ENCODE data around the gene NAALADL2. TPM values are rescaled to one million over a fixed set of nuclear protein-coding genes. Genes with fewer than 3 reads are reported as not detected.

Gene NAALADL2
- polyA plus RNA-seq, 2 of the 4 experiments (the other 2 are of a cell fraction): 0.09 to 0.28 TPM

DNA sequence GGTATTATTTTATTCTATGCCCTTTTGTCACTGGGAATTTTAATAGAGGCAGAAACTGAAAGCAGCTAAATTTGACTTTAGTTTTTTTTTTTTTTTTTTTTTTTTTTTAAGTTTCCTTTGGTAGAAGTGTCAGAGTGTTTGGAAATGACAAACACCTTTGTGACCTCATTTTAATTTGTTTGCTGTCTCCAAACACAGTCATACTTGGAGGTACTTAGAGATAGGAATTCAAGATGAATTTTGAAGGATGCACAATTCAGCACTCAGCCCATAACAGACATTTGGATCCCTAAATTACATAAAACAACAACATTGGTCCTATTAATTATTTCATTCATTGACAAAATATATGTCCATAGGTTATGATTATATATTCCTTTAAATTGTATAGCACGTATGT is 43.4 kb upstream of the NAALADL2 start:
- Histone ChIP-seq H3K4me2 (no peak overlapping the region), H3K9me3 (no peaks in the 10 kb centered on the region), H3K4me1 (no peaks in the 10 kb centered on the region), H3K27ac (no peak overlapping the region), H3K4me3 (no peak overlapping the region)
- POLR2A ChIA-PET: no interaction called here
- no peak for TF ChIP-seq NPAS2 (CRISPR knock-in tag; IDR thresholded peaks at IDR 0.05; ENCODE audit: borderline replicate concordance)
- no peak for TF ChIP-seq MAX (IDR thresholded peaks at IDR 0.05)
- TF ChIP-seq POLR2AphosphoS2 (conservative IDR thresholded peaks at IDR 0.05; ENCODE audit: low read length): no peak
- TF ChIP-seq SREBF2 (IDR thresholded peaks at IDR 0.05): no peak
- no peak for TF ChIP-seq EP300 (IDR thresholded peaks at IDR 0.05)
- TF ChIP-seq ATOH8 (CRISPR knock-in tag; IDR thresholded peaks at IDR 0.05; ENCODE audit: low read depth): no peak
- no peak for TF ChIP-seq HEYL (CRISPR knock-in tag; IDR thresholded peaks at IDR 0.05)
- no peak for TF ChIP-seq RAD21 (conservative IDR thresholded peaks at IDR 0.05 in 1 of 2, IDR thresholded peaks at IDR 0.05 in 1 of 2)
- no peak for TF ChIP-seq USF2 (IDR thresholded peaks at IDR 0.05)
- TF ChIP-seq FOSB (CRISPR knock-in tag; IDR thresholded peaks at IDR 0.05): no peak
- TF ChIP-seq CHD4 (IDR thresholded peaks at IDR 0.05; ENCODE audit: borderline replicate concordance): no peak
- TF ChIP-seq ZFP36 (IDR thresholded peaks at IDR 0.05; ENCODE audit: borderline replicate concordance, partially characterized antibody): no peak
- no peak for TF ChIP-seq HOXA7 (CRISPR knock-in tag; IDR thresholded peaks at IDR 0.05)
- no peak for TF ChIP-seq TP53 (CRISPR knock-in tag; IDR thresholded peaks at IDR 0.05)
- no peak for TF ChIP-seq KDM1A (IDR thresholded peaks at IDR 0.05; ENCODE audit: low read depth)
- TF ChIP-seq, protein P1, sequence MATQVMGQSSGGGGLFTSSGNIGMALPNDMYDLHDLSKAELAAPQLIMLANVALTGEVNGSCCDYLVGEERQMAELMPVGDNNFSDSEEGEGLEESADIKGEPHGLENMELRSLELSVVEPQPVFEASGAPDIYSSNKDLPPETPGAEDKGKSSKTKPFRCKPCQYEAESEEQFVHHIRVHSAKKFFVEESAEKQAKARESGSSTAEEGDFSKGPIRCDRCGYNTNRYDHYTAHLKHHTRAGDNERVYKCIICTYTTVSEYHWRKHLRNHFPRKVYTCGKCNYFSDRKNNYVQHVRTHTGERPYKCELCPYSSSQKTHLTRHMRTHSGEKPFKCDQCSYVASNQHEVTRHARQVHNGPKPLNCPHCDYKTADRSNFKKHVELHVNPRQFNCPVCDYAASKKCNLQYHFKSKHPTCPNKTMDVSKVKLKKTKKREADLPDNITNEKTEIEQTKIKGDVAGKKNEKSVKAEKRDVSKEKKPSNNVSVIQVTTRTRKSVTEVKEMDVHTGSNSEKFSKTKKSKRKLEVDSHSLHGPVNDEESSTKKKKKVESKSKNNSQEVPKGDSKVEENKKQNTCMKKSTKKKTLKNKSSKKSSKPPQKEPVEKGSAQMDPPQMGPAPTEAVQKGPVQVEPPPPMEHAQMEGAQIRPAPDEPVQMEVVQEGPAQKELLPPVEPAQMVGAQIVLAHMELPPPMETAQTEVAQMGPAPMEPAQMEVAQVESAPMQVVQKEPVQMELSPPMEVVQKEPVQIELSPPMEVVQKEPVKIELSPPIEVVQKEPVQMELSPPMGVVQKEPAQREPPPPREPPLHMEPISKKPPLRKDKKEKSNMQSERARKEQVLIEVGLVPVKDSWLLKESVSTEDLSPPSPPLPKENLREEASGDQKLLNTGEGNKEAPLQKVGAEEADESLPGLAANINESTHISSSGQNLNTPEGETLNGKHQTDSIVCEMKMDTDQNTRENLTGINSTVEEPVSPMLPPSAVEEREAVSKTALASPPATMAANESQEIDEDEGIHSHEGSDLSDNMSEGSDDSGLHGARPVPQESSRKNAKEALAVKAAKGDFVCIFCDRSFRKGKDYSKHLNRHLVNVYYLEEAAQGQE (IDR thresholded peaks at IDR 0.05): no peak
- TF ChIP-seq CBX2 (IDR thresholded peaks at IDR 0.05; ENCODE audit: borderline replicate concordance, low read depth): no peak
- no peak for TF ChIP-seq KDM5A (IDR thresholded peaks at IDR 0.05)
- TF ChIP-seq NFE2L2 (conservative IDR thresholded peaks at IDR 0.05; ENCODE audit: low read length): no peak
- TF ChIP-seq BHLHE40 (IDR thresholded peaks at IDR 0.05; ENCODE audit: low read depth, low read length): no peak
- ATAC-seq (no peak), DNase-seq (ENCODE audit: low read depth in 1 of 2, low spot score in 1 of 2) (no peak), FAIRE-seq (no peak)
- 3% methylated on average over 1 of the region's 1 CpG for WGBS (ENCODE audit: missing lambda C conversion rate)
- CTCF ChIA-PET: interaction anchor here (0.8 kb wide), 1 partner anchor 1082 kb away, joined by 3 read pairs; no protein-coding TSS in a partner anchor

- no peak overlapping the region for H3K4me3 ChIP-seq
- CTCF ChIA-PET: no interaction called here
- FAIRE-seq (no peak), ATAC-seq (no peak), DNase-seq (ENCODE audit: low read depth in 1 of 2, low spot score in 1 of 2) (no peak)
- H3K27ac ChIP-seq: no peak overlapping the region
- H3K9me3 ChIP-seq: no peaks in the 10 kb centered on the region
- H3K4me2 ChIP-seq: no peak overlapping the region
- TF ChIP-seq EHF (CRISPR knock-in tag; IDR thresholded peaks at IDR 0.05) (no peak), SREBF2 (IDR thresholded peaks at IDR 0.05) (no peak), GATA3 (IDR thresholded peaks at IDR 0.05; ENCODE audit: borderline replicate concordance) (no peak), CHD4 (IDR thresholded peaks at IDR 0.05; ENCODE audit: borderline replicate concordance) (no peak), MYC (IDR thresholded peaks at IDR 0.05; ENCODE audit: borderline replicate concordance, low read length) (no peak), ZFP36 (IDR thresholded peaks at IDR 0.05; ENCODE audit: borderline replicate concordance, partially characterized antibody) (no peak), ZNF302 (CRISPR knock-in tag; IDR thresholded peaks at IDR 0.05) (no peak), ELK1 (IDR thresholded peaks at IDR 0.05; ENCODE audit: low read depth, low read length) (no peak), RAD21 (conservative IDR thresholded peaks at IDR 0.05 in 1 of 2, IDR thresholded peaks at IDR 0.05 in 1 of 2) (no peak), ZC3H11A (IDR thresholded peaks at IDR 0.05) (no peak), JUNB (IDR thresholded peaks at IDR 0.05) (no peak), NFE2L2 (conservative IDR thresholded peaks at IDR 0.05; ENCODE audit: low read length) (no peak), RCOR1 (IDR thresholded peaks at IDR 0.05; ENCODE audit: low read depth, low read length) (no peak), CBX2 (IDR thresholded peaks at IDR 0.05; ENCODE audit: borderline replicate concordance, low read depth) (no peak)
- TF ChIP-seq, protein P2, sequence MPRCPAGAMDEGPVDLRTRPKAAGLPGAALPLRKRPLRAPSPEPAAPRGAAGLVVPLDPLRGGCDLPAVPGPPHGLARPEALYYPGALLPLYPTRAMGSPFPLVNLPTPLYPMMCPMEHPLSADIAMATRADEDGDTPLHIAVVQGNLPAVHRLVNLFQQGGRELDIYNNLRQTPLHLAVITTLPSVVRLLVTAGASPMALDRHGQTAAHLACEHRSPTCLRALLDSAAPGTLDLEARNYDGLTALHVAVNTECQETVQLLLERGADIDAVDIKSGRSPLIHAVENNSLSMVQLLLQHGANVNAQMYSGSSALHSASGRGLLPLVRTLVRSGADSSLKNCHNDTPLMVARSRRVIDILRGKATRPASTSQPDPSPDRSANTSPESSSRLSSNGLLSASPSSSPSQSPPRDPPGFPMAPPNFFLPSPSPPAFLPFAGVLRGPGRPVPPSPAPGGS (IDR thresholded peaks at IDR 0.05): no peak
- WGBS (ENCODE audit: missing lambda C conversion rate): 31% methylated on average over 1 of the region's 1 CpG
- no peaks in the 10 kb centered on the region for H3K4me1 ChIP-seq
- POLR2A ChIA-PET: no interaction called here
These were observed 38.2 kb upstream of the NAALADL2 start for GRCh38 chr3:174820885-174821284.

Data from A549 (cell line).